NT2/D1 (cell line): ENCODE data around the gene HOXD11.

Experiments used
- SUZ12 ChIP-seq: IDR thresholded peaks from 2 replicates; pipeline ENCODE4 v1.6.1; 2011; ENCODE audit not compliant: insufficient read length, insufficient read depth; ENCODE audit errors: extremely low read depth
- YY1 ChIP-seq: IDR thresholded peaks from 2 replicates; pipeline ENCODE4 v1.6.1; 2011; ENCODE audit not compliant: insufficient read length, insufficient read depth
- ZNF274 ChIP-seq: IDR thresholded peaks from 2 replicates; pipeline ENCODE4 v1.6.1; 2011; ENCODE audit warnings: mild to moderate bottlenecking, low read depth, low read length

DNA sequence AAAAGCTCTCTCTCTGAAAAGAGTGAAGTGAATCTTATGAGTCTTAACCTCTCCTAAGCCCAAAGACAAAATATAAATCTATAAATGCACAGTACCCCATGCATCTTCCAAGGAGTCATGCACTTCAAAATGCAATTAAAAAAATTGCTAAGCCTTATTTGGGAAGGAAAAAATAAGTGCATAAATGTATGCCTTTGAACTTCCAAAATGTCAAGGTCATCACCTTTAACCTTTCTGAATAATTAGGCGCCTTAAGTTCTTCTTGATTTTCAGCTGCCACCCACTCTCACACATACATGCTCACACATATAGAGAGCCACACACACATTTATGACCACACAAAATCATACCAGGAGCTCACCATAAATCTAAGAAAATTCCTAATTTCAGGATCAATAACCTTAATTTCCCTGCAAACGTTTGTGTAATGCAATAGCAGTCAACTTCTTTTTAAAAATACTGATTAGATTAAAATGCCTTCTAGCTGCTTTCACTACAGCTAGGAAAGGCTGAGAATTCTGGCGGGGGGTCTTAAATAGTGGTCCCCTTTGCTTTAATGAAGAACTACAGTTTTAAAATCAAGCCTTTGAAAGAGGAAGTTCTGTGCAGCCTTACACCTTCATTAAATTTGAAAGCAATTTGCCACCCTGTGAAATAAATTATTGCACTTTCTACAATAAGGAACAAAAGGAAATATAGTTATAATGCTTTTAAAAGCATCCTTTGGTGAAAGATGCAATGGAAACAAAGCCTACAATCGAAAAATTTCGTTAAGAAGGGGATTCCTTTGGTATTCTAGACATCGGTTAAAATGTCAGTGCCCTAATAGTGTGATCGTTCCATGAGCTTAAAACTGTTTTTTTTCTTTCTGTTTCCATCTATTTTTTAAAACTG is 3.6 kb downstream of the HOXD11 start:
- no peak for TF ChIP-seq YY1
- no peak for TF ChIP-seq ZNF274
- TF ChIP-seq SUZ12 = no peak
